Erythroblast (primary cell): ENCODE data around the gene CELA2B.

ENCODE experiments used
- GATA1 ChIP-seq: IDR thresholded peaks from 2 replicates; pipeline ENCODE4 v1.6.1; 2011; ENCODE audit warnings: low read depth, mild to moderate bottlenecking, control low read depth, low read length, moderate library complexity
- POLR2A ChIP-seq: IDR thresholded peaks from 2 replicates; pipeline ENCODE4 v1.6.1; 2011; ENCODE audit warnings: mild to moderate bottlenecking, low read length

DNA sequence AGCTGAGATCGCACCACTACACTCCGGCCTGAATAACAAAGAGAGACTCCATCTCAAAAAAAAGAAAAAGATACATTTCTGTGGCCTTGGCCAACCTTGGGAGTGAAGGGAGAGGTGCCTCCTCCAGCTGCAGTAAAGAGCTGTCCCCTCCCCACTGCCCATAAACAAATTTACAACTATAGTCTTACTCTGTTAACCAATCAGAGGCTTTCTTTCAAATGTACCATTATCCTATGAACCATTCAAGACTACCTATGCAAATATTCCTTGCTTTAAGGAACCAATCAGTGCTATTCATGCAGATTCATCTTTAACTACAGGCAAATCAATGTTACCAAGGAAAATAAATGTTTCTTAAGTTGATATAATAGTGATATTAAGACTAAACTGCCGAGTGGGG is 1.0 kb downstream of the CELA2B start:
- no peak for TF ChIP-seq POLR2A
- TF ChIP-seq GATA1: no peak
